KOPT-K1 (cell line): Measurements from ENCODE around the gene ELL3.
A peak's percentile ranks its signal among the peaks of the same experiment; 100 is the strongest.
"Not testable (repeated sequence)": the region's sequence is repeated elsewhere in the genome, so short reads cannot be mapped to it uniquely, and the experiment has no call there.

Experiments
- H3K27ac ChIP-seq: fragments of 200-600 bp; sonication (generic); 2 replicates; pipeline ENCODE4 v1.5.1; 2016; ENCODE audit warnings: antibody characterized with exemption, mild to moderate bottlenecking, low read depth, low read length; ENCODE audit not compliant: poor library complexity, severe bottlenecking
- H3K36me3 ChIP-seq: fragments of 200-600 bp; sonication (generic); 2 replicates; pipeline ENCODE4 v1.5.1; 2017; ENCODE audit warnings: antibody characterized with exemption, mild to moderate bottlenecking, low read length, moderate library complexity; ENCODE audit not compliant: insufficient read depth
- H3K9me3 ChIP-seq: fragments of 200-600 bp; sonication (generic); 2 replicates; pipeline ENCODE4 v1.5.1; 2017; ENCODE audit warnings: antibody characterized with exemption, low read length, mild to moderate bottlenecking; ENCODE audit not compliant: insufficient read depth, poor library complexity, severe bottlenecking

ELL3 gene

DNA sequence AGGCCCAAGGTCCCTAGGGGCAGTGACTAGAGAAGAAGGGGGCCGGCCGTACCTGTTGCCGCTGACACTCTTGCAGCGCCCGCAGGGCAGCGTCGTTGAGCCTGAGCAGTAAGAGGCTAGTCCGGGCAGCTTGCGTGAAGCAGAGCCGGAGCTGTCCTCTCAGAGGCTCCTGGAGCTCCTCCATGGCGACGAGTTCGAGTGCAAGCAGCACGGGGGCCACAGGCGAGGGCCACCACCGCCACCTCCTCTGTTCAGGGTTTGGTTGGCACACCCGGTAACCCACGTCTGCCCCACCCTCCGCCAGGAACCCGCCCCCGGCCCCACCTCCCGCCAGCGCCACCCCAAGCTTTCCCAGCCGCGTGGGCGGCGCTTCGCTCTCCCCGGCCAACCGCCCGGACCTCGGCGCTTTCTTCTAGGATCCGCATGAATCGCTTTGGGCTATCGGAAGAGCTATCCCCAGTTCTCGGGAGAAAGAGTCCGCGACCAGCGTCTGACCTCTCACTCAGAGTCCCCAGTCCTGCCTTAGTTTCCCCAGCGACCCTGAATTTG lies at the start of gene ELL3:
TSS of gene ELL3 (minus strand) at position 249 of the 549 bp plus-strand sequence. CDS start at position 184, 65 bp downstream.
- peak within 1 kb of the TSS; percentile 80 for H3K27ac ChIP-seq
- H3K9me3 ChIP-seq = no peaks in the 10 kb centered on the region
- H3K36me3 ChIP-seq = peaks cover 23% of the 10 kb centered on the region

DNA sequence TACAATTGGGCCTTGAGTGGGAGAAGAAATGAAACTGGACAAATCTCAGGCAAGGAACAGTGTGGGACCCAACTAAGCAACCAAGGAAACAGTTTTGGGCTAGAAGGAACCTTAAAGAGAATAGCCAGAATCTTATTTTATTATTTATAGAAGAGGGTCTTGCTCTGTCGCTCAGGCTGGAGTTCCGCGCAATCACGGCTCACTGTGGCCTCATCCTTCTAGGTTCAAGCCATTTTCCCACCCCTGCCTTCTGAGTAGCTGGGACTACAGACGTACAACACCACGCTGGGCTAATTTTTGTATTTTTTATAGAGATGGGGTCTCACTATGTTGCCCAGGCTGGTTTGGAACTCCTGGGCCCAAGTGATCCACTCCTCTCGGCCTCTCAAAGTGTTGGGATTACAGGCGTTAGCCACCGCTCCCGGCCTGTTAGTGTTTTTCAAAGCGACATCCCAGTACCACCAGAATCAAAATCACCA lies 49.3 kb upstream of the ELL3 start:
- Histone ChIP-seq H3K9me3 (no peaks in the 10 kb centered on the region), H3K27ac (peak overlapping the region; percentile 88), H3K36me3 (peaks cover 33% of the 10 kb centered on the region)

DNA sequence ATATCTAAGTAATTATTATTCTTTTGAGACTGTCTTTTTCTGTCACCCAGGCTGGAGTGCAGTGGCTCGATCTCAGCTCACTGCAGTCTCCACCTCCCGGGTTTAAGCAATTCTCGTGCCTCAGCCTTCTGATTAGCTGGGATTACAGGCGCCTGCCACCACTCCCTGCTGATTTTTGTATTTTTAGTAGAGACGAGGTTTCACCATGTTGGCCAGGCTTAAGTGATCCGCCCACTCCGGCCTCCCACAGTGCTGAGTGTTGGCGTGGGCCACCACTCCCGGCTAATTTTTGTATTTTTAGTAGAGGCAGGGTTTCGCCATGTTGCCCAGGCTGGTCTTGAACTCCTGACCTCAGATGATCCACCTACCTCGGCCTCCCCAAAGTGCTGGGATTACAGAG lies 48.5 kb upstream of the ELL3 start:
- Histone ChIP-seq H3K27ac (peak overlapping the region; percentile 88), H3K36me3 (peaks cover 26% of the 10 kb centered on the region)
- H3K9me3 ChIP-seq = not testable (repeated sequence)

DNA sequence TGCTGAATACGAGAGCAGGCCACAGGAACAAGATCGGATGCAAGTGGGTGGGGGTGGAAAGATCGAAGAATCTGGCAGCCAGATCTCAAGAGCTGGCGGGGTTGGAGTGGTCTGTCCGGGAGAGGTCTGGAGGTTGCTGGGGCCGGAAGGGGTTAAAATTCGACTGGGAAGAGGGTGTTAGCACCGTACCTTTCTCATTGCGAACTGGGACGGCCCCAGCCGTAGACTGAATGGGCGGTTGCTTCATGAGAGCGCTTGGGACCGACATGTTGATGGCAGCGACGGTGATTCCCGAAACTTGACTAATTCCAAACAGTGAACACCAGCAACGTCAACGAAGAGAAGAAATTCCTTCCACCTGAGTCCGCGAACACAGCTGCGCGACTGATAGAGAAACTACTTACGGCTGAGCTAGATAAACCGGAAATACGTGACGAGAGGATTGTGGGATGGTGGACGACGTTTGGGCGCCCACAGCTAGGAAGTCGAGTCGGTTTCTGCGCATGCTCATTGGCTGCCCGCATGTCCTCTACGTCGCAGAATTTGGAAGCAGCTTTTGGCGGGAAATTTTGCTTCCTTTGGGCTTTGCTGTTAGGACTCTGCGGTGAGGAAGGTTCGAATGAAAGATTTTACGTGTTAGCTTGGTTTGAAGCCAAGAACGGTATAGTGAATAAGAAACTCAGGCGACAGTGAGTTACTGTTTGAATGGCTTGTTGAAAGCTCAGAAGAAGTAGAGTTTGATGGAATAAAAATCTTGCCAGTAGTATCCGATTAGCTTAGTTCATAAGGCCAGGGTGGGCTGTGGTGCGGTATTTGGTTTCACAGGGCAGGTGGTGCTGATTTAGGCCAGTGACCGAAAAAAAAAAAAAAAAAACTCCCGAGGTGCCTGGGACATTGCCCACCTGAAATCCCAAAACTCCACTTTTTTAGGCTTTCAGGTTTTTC lies 47.8 kb upstream of the ELL3 start, which contains the start of gene MFAP1:
TSS of gene MFAP1 (minus strand) at position 389 of the 945 bp plus-strand sequence. CDS start at position 268, 121 bp downstream.
- Histone ChIP-seq H3K9me3 (no peaks in the 10 kb centered on the region), H3K36me3 (peaks cover 26% of the 10 kb centered on the region), H3K27ac (peak within 1 kb of the TSS; percentile 88)

DNA sequence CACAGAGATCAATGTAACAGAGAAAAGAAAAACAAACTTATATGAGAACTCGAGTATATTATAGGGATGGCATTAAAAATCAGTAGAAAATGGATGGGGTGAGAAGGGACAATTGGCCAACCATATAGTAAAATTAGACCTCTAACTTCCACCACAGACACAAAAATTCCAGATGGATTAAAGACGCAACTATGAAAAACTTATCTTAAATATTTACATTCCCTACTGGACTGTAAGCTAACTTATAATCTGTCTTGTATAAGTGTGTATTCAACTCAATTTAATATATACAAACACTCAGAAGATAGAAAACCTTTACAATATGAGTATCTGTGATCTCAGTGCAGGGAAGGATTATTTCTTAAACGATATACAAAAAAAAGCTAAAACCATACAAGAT lies 44.7 kb upstream of the ELL3 start:
- H3K9me3 ChIP-seq = no peaks in the 10 kb centered on the region
- H3K36me3 ChIP-seq = peaks cover 40% of the 10 kb centered on the region
- no peak overlapping the region for H3K27ac ChIP-seq

- peaks cover 89% of the 10 kb centered on the region for H3K36me3 ChIP-seq
- H3K27ac ChIP-seq, H3K9me3 ChIP-seq: not testable (repeated sequence)
Measured at GRCh38 chr15:43815064-43815463, 38.3 kb upstream of the ELL3 start.

DNA sequence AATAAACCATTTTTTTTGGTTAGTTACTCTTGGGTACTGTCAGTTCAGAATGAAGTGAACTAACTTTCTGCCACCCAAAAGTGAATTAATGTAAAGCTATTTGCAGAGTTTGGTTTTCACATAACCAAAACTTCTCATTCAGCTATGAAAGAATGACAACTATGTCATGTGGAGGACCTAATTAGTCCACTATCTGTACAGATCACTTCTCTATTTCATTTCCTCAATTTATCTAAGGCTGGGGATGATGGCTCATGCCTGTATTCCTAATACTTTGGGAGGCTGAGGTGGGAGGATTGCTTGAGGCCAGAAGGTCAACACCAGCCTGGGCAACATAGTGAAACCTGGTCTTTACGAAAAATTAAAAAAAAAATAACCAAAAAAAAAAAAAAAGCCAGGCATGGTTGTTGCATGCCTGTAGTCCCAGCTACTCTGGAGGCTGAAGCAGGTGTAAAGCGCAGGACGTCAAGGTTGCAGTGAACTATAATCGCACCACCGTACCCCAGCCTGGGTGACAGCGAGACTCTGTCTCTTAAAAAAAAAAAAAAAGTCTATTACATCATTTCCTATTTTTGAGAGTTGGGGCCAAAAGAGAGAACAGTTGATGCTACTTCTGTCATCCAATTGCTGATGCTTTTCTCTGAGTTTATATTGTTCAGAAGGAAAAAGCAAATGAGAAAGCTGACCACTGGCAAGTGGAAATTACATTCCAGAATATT lies 32.4 kb upstream of the ELL3 start:
- Histone ChIP-seq H3K36me3 (peaks cover 99% of the 10 kb centered on the region), H3K9me3 (no peaks in the 10 kb centered on the region), H3K27ac (no peak overlapping the region)

GRCh38 chr15:43808435-43808950 lies 31.7 kb upstream of the ELL3 start:
- peaks cover 98% of the 10 kb centered on the region for H3K36me3 ChIP-seq
- H3K9me3 ChIP-seq = no peaks in the 10 kb centered on the region
- H3K27ac ChIP-seq = no peak overlapping the region

DNA sequence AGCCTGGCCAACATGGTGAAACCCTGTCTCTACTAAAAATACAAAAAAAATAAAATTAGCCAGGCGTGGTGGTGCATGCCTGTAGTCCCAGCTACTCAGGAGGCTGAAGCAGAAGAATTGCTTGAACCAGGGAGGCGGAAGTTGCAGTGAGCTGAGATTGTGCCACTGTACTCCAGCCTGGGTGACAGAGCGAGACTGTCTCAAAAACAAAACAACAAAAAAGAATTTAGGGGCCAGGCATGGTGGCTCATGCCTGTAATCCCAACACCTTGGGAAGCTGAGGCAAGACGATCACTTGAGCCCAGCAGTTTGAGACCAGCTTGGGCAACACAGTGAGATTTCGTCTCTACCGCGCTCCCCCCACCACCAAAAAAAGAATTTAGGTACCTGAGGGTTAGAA lies 25.9 kb upstream of the ELL3 start:
- not testable (repeated sequence) for H3K27ac ChIP-seq, H3K9me3 ChIP-seq
- peaks cover 79% of the 10 kb centered on the region for H3K36me3 ChIP-seq

- H3K9me3 ChIP-seq = no peaks in the 10 kb centered on the region
- H3K36me3 ChIP-seq = peaks cover 76% of the 10 kb centered on the region
- peak within 1 kb of the TSS; percentile 72 for H3K27ac ChIP-seq
Measured at GRCh38 chr15:43800286-43801141, 23.7 kb upstream of the ELL3 start, which contains the start of gene HYPK. HYPK (plus strand) TSS chr15:43800599; CDS start chr15:43800623, 24 bp downstream.

DNA sequence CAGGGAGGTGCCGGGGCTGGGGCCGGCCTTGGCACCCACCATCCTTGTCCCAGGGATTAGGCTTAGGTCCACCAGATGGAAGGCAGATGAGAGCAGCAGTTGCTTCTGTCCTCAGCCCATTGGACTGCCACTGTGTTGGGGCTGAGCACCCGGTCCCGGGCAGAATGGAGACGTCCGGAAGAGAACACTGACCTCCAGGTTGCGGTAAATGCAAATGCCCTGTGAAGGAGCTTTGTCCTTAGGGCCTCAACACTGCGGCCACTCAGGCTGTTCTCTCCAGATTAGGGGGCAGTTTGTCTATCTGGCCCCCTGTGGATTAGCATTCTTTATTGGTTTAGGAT lies 23.1 kb upstream of the ELL3 start, which contains the start of gene SERINC4:
TSS of gene SERINC4 (minus strand) at position 276 of the 341 bp plus-strand sequence. CDS start at position 42, 234 bp downstream.
- Histone ChIP-seq H3K36me3 (peaks cover 76% of the 10 kb centered on the region), H3K9me3 (no peaks in the 10 kb centered on the region), H3K27ac (peak within 1 kb of the TSS; percentile 72)

DNA sequence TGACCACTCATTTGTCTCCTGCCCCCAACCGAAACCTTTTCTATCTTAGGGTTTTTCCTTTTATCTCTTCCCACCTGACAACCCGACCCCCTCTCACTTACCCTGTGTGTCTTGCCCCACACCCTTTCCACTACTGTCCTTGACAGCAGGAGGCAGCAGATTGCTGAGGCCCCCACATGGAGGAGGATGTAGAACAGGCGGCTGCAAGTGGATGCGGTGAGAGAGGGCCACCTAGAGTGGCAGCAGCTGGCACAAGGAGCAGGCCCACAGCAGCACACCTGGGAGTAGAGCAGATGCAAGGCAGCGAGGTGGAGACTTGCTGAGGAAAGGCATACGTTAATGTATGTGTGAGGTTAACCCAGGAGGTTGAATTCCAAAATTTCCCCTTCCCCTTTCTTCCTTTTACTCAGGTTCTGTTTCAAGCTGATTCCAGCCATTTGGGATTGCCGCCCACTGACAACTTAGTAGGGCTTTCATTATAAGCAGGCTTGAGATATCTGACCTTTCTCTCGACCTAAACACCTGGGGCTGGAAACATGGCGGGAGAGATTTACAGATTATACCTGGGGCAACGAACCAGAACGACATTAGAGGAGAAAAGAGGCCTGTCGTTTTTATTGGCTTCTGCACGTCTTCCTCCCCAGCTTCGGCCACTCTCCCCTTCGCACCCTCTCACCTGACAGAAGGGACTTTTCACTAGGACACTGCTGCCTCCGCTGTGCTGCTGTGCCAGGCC lies 22.6 kb upstream of the ELL3 start:
- peak overlapping the region; percentile 72 for H3K27ac ChIP-seq
- no peaks in the 10 kb centered on the region for H3K9me3 ChIP-seq
- H3K36me3 ChIP-seq = peaks cover 76% of the 10 kb centered on the region

GRCh38 chr15:43796566-43796965 lies 19.8 kb upstream of the ELL3 start:
- Histone ChIP-seq H3K27ac (no peak overlapping the region), H3K36me3 (peaks cover 63% of the 10 kb centered on the region), H3K9me3 (no peaks in the 10 kb centered on the region)
